Suprapubic skin (tissue), 4 donors: Measurements from ENCODE around the gene KLRF2. TPM values are rescaled to one million over a fixed set of nuclear protein-coding genes. Genes with fewer than 3 reads are reported as not detected.
A peak's percentile ranks its signal among the peaks of the same experiment; 100 is the strongest.
"Not testable (repeated sequence)": the region's sequence is repeated elsewhere in the genome, so short reads cannot be mapped to it uniquely, and the experiment has no call there.

Source experiments
- DNase-seq, 2 donors: peaks; one replicate each; pipeline ENCODE4 v3.0.0-alpha.2; 2019; ENCODE audit warnings: low spot score in 2 of 2
- H3K27ac ChIP-seq: fragments of 200-600 bp; sonication (generic); one replicate; pipeline ENCODE4 v1.5.1; 2019
- H3K27me3 ChIP-seq: fragments of 200-600 bp; sonication (generic); one replicate; pipeline ENCODE4 v1.5.1; 2019
- H3K36me3 ChIP-seq: fragments of 200-600 bp; sonication (generic); one replicate; pipeline ENCODE4 v1.5.1; 2019
- H3K4me1 ChIP-seq: fragments of 200-600 bp; sonication (generic); one replicate; pipeline ENCODE4 v1.5.1; 2019
- H3K4me3 ChIP-seq: fragments of 200-600 bp; sonication (generic); one replicate; pipeline ENCODE4 v1.5.1; 2019; ENCODE audit warnings: mild to moderate bottlenecking
- H3K9me3 ChIP-seq: fragments of 200-600 bp; sonication (generic); one replicate; pipeline ENCODE4 v1.5.1; 2019
- EP300 ChIP-seq: sonication (generic); formaldehyde crosslinking; IDR thresholded peaks from one replicate; pipeline ENCODE4 v1.6.1; 2017; ENCODE audit warnings: antibody characterized with exemption
- POLR2A ChIP-seq, 2 donors: fragments of 450-650 bp; IDR thresholded peaks; one replicate each; pipeline ENCODE4 v1.6.1; 2017; ENCODE audit warnings: antibody characterized with exemption in 2 of 2, mild to moderate bottlenecking in 2 of 2, moderate library complexity in 2 of 2
- POLR2AphosphoS5 ChIP-seq, 3 donors: sonication (generic); formaldehyde crosslinking; IDR thresholded peaks; one replicate each; pipeline ENCODE4 v1.6.1; 2017; ENCODE audit warnings: antibody characterized with exemption in 3 of 3
- WGBS: methylation state at CpG from one replicate; pipeline ENCODE4 v1.1.5; 2018; 5-methylcytosine and 5-hydroxymethylcytosine counted together
- total RNA-seq, 4 donors: library from RNA; depleted of rRNA; stranded (reverse); fragments of >200 nt; gene quantifications; one replicate each; pipeline ENCODE4 v1.1.0, GENCODE V29; 2016
- TF ChIP-seq, protein P1 (sequence below), 2 donors: fragments of 200-600 bp in 1 of 2; fragments of 450-650 bp in 1 of 2; sonication (generic) in 1 of 2; IDR thresholded peaks; one replicate each; pipeline ENCODE4 v1.5.1; 2016 to 2019; ENCODE audit warnings: antibody characterized with exemption in 2 of 2, mild to moderate bottlenecking in 1 of 2, moderate library complexity in 1 of 2

Gene KLRF2
- total RNA-seq, 4 donors from 2014 or later = not detected

DNA sequence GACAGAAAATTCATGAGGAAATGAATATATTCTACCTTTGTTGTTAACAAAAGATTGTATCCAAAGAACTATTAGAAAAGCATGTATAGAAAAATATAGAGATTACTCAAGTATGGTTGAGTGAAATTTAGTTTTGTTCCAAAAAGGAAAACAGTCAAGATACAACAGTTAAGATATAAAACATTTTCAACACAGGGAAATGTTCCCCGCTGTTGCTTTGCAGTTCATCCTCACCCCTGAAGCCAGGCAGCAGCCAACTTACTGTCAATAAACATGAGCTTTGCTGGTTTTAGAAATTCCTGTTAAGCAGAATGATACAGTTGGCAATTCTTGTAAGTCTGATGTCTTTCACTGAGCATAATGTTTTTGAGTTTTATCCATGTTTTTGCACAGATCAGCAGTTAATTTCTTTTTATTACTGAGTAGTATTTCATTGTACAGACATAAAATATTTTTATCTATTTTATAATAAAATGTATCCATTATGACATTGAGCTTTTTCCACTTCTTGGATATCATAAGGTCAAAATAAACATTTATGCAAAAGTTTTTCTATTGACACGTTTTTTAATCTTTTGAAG lies 10.9 kb upstream of the KLRF2 start:
- no peaks in the 10 kb centered on the region for H3K36me3 ChIP-seq
- H3K27ac ChIP-seq = peak overlapping the region; percentile 94
- WGBS = 42% methylated on average over 2 of the region's 2 CpGs
- H3K4me3 ChIP-seq = peak overlapping the region; percentile 48
- no peaks in the 10 kb centered on the region for H3K9me3 ChIP-seq
- DNase-seq = no peak
- TF ChIP-seq, protein P1, sequence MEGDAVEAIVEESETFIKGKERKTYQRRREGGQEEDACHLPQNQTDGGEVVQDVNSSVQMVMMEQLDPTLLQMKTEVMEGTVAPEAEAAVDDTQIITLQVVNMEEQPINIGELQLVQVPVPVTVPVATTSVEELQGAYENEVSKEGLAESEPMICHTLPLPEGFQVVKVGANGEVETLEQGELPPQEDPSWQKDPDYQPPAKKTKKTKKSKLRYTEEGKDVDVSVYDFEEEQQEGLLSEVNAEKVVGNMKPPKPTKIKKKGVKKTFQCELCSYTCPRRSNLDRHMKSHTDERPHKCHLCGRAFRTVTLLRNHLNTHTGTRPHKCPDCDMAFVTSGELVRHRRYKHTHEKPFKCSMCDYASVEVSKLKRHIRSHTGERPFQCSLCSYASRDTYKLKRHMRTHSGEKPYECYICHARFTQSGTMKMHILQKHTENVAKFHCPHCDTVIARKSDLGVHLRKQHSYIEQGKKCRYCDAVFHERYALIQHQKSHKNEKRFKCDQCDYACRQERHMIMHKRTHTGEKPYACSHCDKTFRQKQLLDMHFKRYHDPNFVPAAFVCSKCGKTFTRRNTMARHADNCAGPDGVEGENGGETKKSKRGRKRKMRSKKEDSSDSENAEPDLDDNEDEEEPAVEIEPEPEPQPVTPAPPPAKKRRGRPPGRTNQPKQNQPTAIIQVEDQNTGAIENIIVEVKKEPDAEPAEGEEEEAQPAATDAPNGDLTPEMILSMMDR (IDR thresholded peaks at IDR 0.05) = no peak
- TF ChIP-seq POLR2AphosphoS5 (IDR thresholded peaks at IDR 0.05) = no peak
- no peak for TF ChIP-seq EP300
- TF ChIP-seq POLR2A (IDR thresholded peaks at IDR 0.05) = no peak
- no peaks in the 10 kb centered on the region for H3K27me3 ChIP-seq
- peaks cover 30% of the 10 kb centered on the region for H3K4me1 ChIP-seq

DNA sequence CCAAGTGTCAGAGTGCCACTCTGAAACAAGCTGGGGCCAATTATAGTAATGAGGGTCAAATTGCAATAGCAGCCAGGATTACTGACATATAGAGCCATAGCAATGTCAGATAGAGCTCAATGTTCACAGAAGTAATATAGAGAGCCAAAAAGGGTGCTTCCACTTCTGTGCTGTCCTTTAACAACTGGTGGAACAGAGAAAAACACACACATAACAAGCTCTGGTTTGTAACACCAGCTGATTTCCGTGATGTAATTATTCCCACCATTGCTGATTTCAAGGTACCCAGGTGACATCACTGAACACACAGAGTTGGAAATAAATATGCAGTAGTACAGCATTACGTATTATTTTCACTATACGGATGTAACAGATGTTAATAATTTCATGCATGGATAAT lies 9.1 kb upstream of the KLRF2 start:
- Histone ChIP-seq H3K27ac (peak overlapping the region; percentile 94), H3K27me3 (no peaks in the 10 kb centered on the region), H3K36me3 (no peaks in the 10 kb centered on the region), H3K9me3 (no peaks in the 10 kb centered on the region), H3K4me1 (peaks cover 28% of the 10 kb centered on the region), H3K4me3 (peak overlapping the region; percentile 16)
- 53% methylated on average over 3 of the region's 3 CpGs for WGBS
- DNase-seq = no peak
- TF ChIP-seq, protein P1 (IDR thresholded peaks at IDR 0.05) = no peak
- no peak for TF ChIP-seq POLR2A (IDR thresholded peaks at IDR 0.05)
- TF ChIP-seq POLR2AphosphoS5 (IDR thresholded peaks at IDR 0.05) = no peak
- no peak for TF ChIP-seq EP300

DNA sequence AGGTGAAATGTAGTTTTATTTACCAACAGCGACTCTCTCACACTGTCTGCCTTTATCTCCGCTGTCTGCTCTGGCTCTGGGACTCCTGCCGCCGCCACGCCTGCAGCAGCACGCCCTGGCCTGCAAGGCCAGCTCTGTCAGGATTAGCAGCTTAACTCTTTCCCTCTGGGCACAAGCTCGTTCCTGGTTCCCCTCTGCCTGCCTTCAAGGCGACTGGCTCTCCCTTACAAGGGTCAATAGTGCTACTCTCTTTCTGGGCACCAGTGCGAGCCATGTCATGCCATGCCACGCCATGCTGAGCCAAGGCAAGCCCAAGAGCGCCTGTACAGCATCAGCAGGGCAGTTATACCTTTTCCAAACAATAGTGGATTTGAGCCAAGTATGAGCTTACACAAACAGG lies 8.5 kb upstream of the KLRF2 start:
- Histone ChIP-seq H3K4me1 (peaks cover 28% of the 10 kb centered on the region), H3K4me3 (peak overlapping the region; percentile 16), H3K9me3 (no peaks in the 10 kb centered on the region), H3K36me3 (no peaks in the 10 kb centered on the region), H3K27ac (peak overlapping the region; percentile 94), H3K27me3 (no peaks in the 10 kb centered on the region)
- TF ChIP-seq, protein P1 (IDR thresholded peaks at IDR 0.05) = no peak
- TF ChIP-seq POLR2AphosphoS5 (IDR thresholded peaks at IDR 0.05) (peak in 1 of 3 donors; percentile 45), POLR2A (IDR thresholded peaks at IDR 0.05) (no peak)
- DNase-seq = no peak
- 50% methylated on average over 11 of the region's 11 CpGs for WGBS

DNA sequence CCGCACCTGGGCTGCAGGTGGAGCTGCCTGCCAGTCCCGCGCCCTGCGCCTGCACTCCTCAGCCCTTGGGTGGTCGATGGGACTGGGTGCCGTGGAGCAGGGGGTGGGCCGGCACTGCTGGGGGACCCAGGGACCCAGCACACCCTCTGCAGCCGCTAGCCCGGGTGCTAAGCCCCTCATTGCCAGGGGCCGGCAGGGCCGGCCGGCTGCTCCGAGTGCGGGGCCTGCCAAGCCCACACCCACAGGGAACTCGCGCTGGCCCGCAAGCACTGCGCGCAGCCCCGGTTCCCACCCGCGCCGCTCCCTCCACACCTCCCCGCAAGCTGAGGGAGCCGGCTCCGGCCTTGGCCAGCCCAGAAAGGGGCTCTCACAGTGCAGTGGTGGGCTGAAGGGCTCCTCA lies 5.2 kb upstream of the KLRF2 start:
- H3K4me1 ChIP-seq = peaks cover 17% of the 10 kb centered on the region
- H3K9me3 ChIP-seq, H3K27ac ChIP-seq, H3K27me3 ChIP-seq, H3K4me3 ChIP-seq, H3K36me3 ChIP-seq, DNase-seq: not testable (repeated sequence)
- WGBS = 100% methylated on average over 1 of the region's 26 CpGs

- Histone ChIP-seq H3K4me3 (no peak overlapping the region), H3K27me3 (no peaks in the 10 kb centered on the region), H3K36me3 (no peaks in the 10 kb centered on the region), H3K4me1 (peaks cover 14% of the 10 kb centered on the region), H3K9me3 (no peaks in the 10 kb centered on the region), H3K27ac (no peak overlapping the region)
- DNase-seq = no peak
- no peak for TF ChIP-seq EP300
- TF ChIP-seq, protein P1 (IDR thresholded peaks at IDR 0.05) = no peak
- no peak for TF ChIP-seq POLR2A (IDR thresholded peaks at IDR 0.05)
- no peak for TF ChIP-seq POLR2AphosphoS5 (IDR thresholded peaks at IDR 0.05)
- 78% methylated on average over 4 of the region's 4 CpGs for WGBS
Measured at GRCh38 chr12:9880532-9881078, 684 bp upstream of the KLRF2 start.

DNA sequence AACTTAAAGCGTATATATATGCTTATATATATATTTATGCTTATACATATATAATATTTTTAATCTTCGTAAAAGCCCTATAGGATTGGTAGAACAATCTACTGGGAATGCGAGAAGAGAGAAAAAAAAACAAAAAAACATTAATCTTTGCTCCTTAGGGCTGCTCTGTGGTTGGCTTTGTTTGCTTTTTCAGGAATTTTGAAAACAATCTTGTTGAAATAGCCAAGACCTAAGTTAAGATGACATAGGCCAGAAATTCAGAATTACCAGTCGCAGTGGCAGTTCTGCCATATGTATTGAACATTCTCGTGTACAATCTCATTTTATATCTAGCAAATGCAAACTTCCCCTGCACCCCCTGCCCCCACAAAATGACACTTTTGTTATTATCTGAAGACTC lies 699 bp downstream of the KLRF2 start:
- WGBS = 88% methylated on average over 5 of the region's 5 CpGs
- Histone ChIP-seq H3K27me3 (no peaks in the 10 kb centered on the region), H3K4me3 (no peak overlapping the region), H3K9me3 (no peaks in the 10 kb centered on the region), H3K36me3 (no peaks in the 10 kb centered on the region), H3K27ac (no peak overlapping the region), H3K4me1 (peaks cover 14% of the 10 kb centered on the region)
- TF ChIP-seq POLR2AphosphoS5 (IDR thresholded peaks at IDR 0.05) (no peak), POLR2A (IDR thresholded peaks at IDR 0.05) (no peak), EP300 (no peak)
- TF ChIP-seq, protein P1 (IDR thresholded peaks at IDR 0.05) = no peak
- no peak for DNase-seq
